ENCODE measurements around the gene PTPN20. TPM values are rescaled to one million over a fixed set of nuclear protein-coding genes. Genes with fewer than 3 reads are reported as not detected.
A peak's percentile ranks its signal among the peaks of the same experiment; 100 is the strongest.

Gene PTPN20
- total RNA-seq, 1 donor = 8.0 TPM

DNA sequence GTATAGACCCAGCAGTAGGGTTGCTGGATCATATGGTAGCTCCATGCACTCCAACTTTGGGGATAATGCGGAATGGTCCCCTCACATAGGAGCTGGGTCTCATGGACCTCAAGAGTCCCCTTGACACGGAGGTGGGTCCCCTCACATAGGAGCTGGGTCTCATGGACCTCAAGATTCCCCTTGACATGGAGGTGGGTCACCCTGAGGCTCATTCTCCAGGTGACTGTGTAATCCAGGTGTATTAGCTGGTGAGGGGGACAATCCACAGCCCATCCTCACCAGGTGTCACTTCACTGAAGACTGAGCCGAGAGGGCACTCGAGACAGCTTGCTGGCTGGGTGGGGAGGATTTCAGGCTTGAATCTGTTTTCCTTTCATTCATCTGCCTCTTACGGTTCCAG is 121.9 kb downstream of the PTPN20 start:
- no peak overlapping the region for H3K27ac ChIP-seq (ENCODE audit: low read depth, low read length)
- H3K36me3 ChIP-seq (ENCODE audit: insufficient read depth, low read length) = no peaks in the 10 kb centered on the region
- H3K9me3 ChIP-seq (ENCODE audit: low read depth, low read length) = no peaks in the 10 kb centered on the region
- TF ChIP-seq, protein P1, sequence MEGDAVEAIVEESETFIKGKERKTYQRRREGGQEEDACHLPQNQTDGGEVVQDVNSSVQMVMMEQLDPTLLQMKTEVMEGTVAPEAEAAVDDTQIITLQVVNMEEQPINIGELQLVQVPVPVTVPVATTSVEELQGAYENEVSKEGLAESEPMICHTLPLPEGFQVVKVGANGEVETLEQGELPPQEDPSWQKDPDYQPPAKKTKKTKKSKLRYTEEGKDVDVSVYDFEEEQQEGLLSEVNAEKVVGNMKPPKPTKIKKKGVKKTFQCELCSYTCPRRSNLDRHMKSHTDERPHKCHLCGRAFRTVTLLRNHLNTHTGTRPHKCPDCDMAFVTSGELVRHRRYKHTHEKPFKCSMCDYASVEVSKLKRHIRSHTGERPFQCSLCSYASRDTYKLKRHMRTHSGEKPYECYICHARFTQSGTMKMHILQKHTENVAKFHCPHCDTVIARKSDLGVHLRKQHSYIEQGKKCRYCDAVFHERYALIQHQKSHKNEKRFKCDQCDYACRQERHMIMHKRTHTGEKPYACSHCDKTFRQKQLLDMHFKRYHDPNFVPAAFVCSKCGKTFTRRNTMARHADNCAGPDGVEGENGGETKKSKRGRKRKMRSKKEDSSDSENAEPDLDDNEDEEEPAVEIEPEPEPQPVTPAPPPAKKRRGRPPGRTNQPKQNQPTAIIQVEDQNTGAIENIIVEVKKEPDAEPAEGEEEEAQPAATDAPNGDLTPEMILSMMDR (IDR thresholded peaks at IDR 0.05; ENCODE audit: extremely low read depth, low read depth, low read length) = no peak
- H4K20me1 ChIP-seq (ENCODE audit: insufficient read depth, low read length) = no peaks in the 10 kb centered on the region
- H3K4me3 ChIP-seq (ENCODE audit: insufficient read depth, low read length) = no peak overlapping the region
- no peaks in the 10 kb centered on the region for H3K27me3 ChIP-seq (ENCODE audit: insufficient read depth, low read length)
- no peaks in the 10 kb centered on the region for H3K79me2 ChIP-seq (ENCODE audit: insufficient read depth, low read length)
- DNase-seq (ENCODE audit: insufficient read length, low spot score, missing footprints) = no peak
- H3K4me1 ChIP-seq (ENCODE audit: insufficient read depth, low read length) = no peaks in the 10 kb centered on the region
- no peak overlapping the region for H3K4me2 ChIP-seq (ENCODE audit: insufficient read depth, low read length)
- no peak overlapping the region for H2AFZ ChIP-seq (ENCODE audit: low read length)

DNA sequence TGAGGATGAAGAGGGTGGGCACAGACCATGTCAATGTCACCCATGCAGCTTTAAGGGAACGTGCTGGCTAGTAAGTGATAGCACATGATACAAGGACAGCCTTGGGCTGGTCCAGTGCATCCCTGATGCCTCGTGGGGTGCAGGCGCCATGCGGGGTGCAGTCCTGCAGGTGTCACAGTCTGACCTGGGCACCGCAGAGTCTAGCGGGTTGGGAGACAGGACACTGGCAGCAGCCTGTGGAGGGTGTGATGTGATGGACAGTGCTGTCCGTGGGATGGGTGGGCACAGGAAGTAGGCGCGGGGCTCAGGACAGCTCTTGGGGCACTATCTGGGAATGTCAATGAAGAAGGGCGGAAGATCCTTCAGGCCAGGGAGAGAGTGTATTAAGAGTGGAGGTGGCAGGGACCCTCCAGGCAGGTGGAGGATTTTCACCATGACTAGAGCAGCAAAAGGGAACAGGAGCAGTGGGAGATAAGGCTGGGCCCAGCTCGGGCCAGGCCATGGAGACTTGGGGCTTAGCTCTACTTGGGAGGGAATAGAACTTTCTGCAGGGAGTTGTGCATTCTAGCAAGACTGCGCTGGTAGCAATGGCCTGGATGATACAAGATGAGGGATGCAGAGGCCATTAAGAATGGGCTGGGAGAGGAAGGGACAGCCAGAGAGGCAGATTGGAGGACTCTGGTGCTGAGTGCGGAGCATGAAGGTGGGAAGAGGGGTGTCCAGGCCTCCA is 122.5 kb downstream of the PTPN20 start:
- Histone ChIP-seq H3K36me3 (ENCODE audit: insufficient read depth, low read length) (no peaks in the 10 kb centered on the region), H3K9me3 (ENCODE audit: low read depth, low read length) (no peaks in the 10 kb centered on the region), H3K4me2 (ENCODE audit: insufficient read depth, low read length) (no peak overlapping the region), H3K27ac (ENCODE audit: low read depth, low read length) (no peak overlapping the region), H3K27me3 (ENCODE audit: insufficient read depth, low read length) (no peaks in the 10 kb centered on the region), H3K4me3 (ENCODE audit: insufficient read depth, low read length) (no peak overlapping the region), H3K4me1 (ENCODE audit: insufficient read depth, low read length) (no peaks in the 10 kb centered on the region), H4K20me1 (ENCODE audit: insufficient read depth, low read length) (no peaks in the 10 kb centered on the region), H2AFZ (ENCODE audit: low read length) (no peak overlapping the region), H3K79me2 (ENCODE audit: insufficient read depth, low read length) (no peaks in the 10 kb centered on the region)
- DNase-seq (ENCODE audit: insufficient read length, low spot score, missing footprints) = peak; percentile 73
- TF ChIP-seq, protein P1 (IDR thresholded peaks at IDR 0.05; ENCODE audit: extremely low read depth, low read depth, low read length) = no peak

DNA sequence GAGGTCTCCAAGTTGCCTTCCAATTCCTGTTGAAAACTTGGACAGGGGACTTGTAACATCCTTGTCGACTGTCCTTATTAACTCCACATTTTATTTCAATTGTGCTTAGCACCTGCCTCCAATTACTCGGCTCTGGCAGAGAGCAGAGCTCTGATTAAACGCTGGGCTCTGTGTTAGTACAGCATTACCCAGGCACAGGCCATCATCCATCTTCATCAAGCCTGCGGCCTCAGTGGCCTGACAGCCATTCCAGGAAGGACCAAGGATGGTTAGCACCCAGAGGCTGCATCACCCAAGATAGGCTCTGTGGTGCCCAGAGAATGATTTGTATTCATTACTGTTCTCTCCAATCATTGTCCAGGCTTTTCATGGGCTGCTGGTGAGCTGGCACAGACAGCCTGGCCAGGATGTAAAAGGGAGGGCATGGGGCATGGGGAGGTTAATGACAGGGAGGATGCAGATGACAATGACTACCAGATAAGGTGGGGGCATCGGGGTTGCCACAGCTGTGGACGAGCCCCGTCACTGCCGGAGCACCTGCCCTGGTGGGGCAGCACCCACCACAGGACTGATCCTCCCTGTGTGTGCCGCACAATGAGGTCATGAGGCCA is 123.3 kb downstream of the PTPN20 start:
- Histone ChIP-seq H3K36me3 (ENCODE audit: insufficient read depth, low read length) (no peaks in the 10 kb centered on the region), H4K20me1 (ENCODE audit: insufficient read depth, low read length) (no peaks in the 10 kb centered on the region), H2AFZ (ENCODE audit: low read length) (no peak overlapping the region), H3K27me3 (ENCODE audit: insufficient read depth, low read length) (no peaks in the 10 kb centered on the region), H3K79me2 (ENCODE audit: insufficient read depth, low read length) (no peaks in the 10 kb centered on the region), H3K9me3 (ENCODE audit: low read depth, low read length) (no peaks in the 10 kb centered on the region), H3K27ac (ENCODE audit: low read depth, low read length) (no peak overlapping the region), H3K4me3 (ENCODE audit: insufficient read depth, low read length) (no peak overlapping the region), H3K4me1 (ENCODE audit: insufficient read depth, low read length) (no peaks in the 10 kb centered on the region), H3K4me2 (ENCODE audit: insufficient read depth, low read length) (no peak overlapping the region)
- DNase-seq (ENCODE audit: insufficient read length, low spot score, missing footprints) = peak; percentile 38
- TF ChIP-seq, protein P1 (IDR thresholded peaks at IDR 0.05; ENCODE audit: extremely low read depth, low read depth, low read length) = no peak

DNA sequence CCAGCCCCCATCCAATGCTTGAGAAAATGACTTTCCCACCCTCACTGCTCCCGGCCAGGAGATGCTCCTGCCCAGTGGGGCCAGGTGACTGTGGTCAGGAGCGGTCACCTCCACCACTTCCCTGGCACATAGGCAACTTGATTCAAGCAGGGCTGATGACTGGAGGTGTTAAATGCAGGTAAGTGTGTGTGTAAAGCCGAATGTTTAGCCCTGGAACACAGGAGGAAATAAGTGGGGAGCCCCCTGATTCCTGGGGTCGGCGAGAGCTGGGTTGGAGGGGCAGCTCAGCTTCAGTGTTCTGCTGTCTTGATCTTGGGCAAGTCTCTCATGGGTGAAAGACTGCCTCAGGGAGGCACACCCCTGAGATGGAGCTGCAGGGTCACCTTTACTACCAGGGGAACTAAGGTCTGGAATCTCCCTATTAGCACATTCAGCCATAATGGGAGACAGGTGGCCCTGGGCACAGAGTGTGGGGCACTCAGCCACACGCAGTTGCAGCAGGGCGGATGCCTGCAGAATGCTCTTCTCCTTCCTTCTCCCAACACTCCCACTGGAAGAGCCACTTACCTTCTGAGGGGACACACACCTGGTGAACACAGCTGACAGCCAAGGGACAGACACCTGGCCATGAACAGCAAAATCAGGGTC is 124.1 kb downstream of the PTPN20 start:
- Histone ChIP-seq H3K27me3 (ENCODE audit: insufficient read depth, low read length) (no peaks in the 10 kb centered on the region), H3K4me2 (ENCODE audit: insufficient read depth, low read length) (no peak overlapping the region), H3K36me3 (ENCODE audit: insufficient read depth, low read length) (no peaks in the 10 kb centered on the region), H3K27ac (ENCODE audit: low read depth, low read length) (no peak overlapping the region), H3K9me3 (ENCODE audit: low read depth, low read length) (no peaks in the 10 kb centered on the region), H3K4me1 (ENCODE audit: insufficient read depth, low read length) (no peaks in the 10 kb centered on the region), H2AFZ (ENCODE audit: low read length) (no peak overlapping the region), H3K4me3 (ENCODE audit: insufficient read depth, low read length) (no peak overlapping the region), H3K79me2 (ENCODE audit: insufficient read depth, low read length) (no peaks in the 10 kb centered on the region), H4K20me1 (ENCODE audit: insufficient read depth, low read length) (no peaks in the 10 kb centered on the region)
- TF ChIP-seq, protein P1 (IDR thresholded peaks at IDR 0.05; ENCODE audit: extremely low read depth, low read depth, low read length) = no peak
- peak; percentile 67 for DNase-seq (ENCODE audit: insufficient read length, low spot score, missing footprints)
